CMK (cell line): ENCODE measurements around the gene HNRNPU.
A peak's percentile ranks its signal among the peaks of the same experiment; 100 is the strongest.
"Not testable (repeated sequence)": the region's sequence is repeated elsewhere in the genome, so short reads cannot be mapped to it uniquely, and the experiment has no call there.

ENCODE experiments used
- DNase-seq: peaks from one replicate; pipeline ENCODE4 v3.0.0-alpha.2; 2010; ENCODE audit warnings: low read depth

Gene HNRNPU

GRCh38 chr1:244840219-244840794 is 24.0 kb downstream of the HNRNPU start:
- DNase-seq = no peak

GRCh38 chr1:244839656-244840055 is 24.7 kb downstream of the HNRNPU start:
- no peak for DNase-seq

- DNase-seq = no peak
These were observed 26.6 kb downstream of the HNRNPU start for GRCh38 chr1:244837597-244838258.

- DNase-seq = no peak
These were observed 27.8 kb downstream of the HNRNPU start for GRCh38 chr1:244836584-244836983.

- DNase-seq = no peak
These were observed 28.2 kb downstream of the HNRNPU start for GRCh38 chr1:244836135-244836521.

GRCh38 chr1:244835276-244836134 is 28.8 kb downstream of the HNRNPU start, which contains the start of gene COX20:
TSS of gene COX20 (plus strand) at chr1:244835658. CDS start at chr1:244835715, 57 bp downstream.
- DNase-seq = peak; percentile 86

GRCh38 chr1:244834543-244835275 is 29.6 kb downstream of the HNRNPU start:
- DNase-seq = peak; percentile 86

- DNase-seq = peak; percentile 83
These were observed 30.4 kb downstream of the HNRNPU start for GRCh38 chr1:244833734-244834542.

- not testable (repeated sequence) for DNase-seq
These were observed 31.1 kb downstream of the HNRNPU start for GRCh38 chr1:244833260-244833659.

GRCh38 chr1:244830639-244831038 is 33.7 kb downstream of the HNRNPU start:
- no peak for DNase-seq

GRCh38 chr1:244826712-244827111 is 37.6 kb downstream of the HNRNPU start:
- DNase-seq = no peak

GRCh38 chr1:244822878-244823277 is 41.5 kb downstream of the HNRNPU start:
- no peak for DNase-seq

GRCh38 chr1:244821134-244821533 is 43.2 kb downstream of the HNRNPU start:
- DNase-seq = no peak

- DNase-seq = no peak
These were observed 44.2 kb downstream of the HNRNPU start for GRCh38 chr1:244820131-244820530.

- DNase-seq = no peak
These were observed 46.9 kb downstream of the HNRNPU start for GRCh38 chr1:244817415-244817894.

GRCh38 chr1:244815600-244816099 is 48.7 kb downstream of the HNRNPU start:
- no peak for DNase-seq

GRCh38 chr1:244813327-244813726 is 51.0 kb downstream of the HNRNPU start:
- no peak for DNase-seq

GRCh38 chr1:244810221-244810620 is 54.1 kb downstream of the HNRNPU start:
- DNase-seq = no peak

GRCh38 chr1:244807138-244807537 is 57.2 kb downstream of the HNRNPU start:
- no peak for DNase-seq

GRCh38 chr1:244804841-244805240 is 59.5 kb downstream of the HNRNPU start:
- no peak for DNase-seq
